ENCODE measurements around the gene PDCD10.
A peak's percentile ranks its signal among the peaks of the same experiment; 100 is the strongest.

PDCD10 gene

GRCh38 chr3:167734498-167735232, at the start of gene PDCD10:
Gene PDCD10, minus strand, starts transcription at chr3:167734892. Its CDS starts 14,735 bp downstream, at chr3:167720157.
- peak; percentile 99 for DNase-seq (ENCODE audit: low read depth)

- no peak for DNase-seq (ENCODE audit: low read depth)
These were observed 49.1 kb upstream of the PDCD10 start for GRCh38 chr3:167783781-167784180.

DNA sequence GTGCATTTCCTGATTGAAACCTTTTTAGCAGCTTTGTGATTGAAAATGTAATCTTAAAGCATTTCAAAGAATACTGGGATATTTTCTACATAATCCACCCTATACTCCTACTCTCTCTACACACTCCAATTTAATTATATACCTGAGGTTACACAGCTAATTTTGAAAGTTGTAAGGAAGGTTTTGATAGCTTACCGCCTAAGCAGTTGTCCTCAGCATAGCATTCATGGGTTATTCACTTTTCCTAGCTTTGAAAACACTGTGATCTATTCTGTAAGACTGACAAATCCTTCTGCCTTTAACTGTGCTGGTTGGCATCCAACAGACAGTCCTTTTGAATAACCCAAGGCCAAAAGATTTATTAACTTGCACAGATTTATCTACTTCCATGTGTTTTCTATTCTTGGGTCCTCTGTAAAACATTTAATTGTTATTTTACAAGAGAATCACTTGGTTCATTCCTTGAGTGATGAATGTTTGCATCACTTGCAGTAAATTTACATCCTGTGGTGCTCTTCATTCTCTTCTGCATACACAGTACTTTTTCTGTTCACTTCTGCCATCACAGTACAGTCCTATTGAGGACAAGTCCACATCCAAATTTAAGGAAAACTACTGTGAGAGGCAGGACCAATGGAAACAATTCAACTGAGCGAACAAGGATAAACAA, 45.7 kb upstream of the PDCD10 start:
- no peak for DNase-seq (ENCODE audit: low read depth)

DNA sequence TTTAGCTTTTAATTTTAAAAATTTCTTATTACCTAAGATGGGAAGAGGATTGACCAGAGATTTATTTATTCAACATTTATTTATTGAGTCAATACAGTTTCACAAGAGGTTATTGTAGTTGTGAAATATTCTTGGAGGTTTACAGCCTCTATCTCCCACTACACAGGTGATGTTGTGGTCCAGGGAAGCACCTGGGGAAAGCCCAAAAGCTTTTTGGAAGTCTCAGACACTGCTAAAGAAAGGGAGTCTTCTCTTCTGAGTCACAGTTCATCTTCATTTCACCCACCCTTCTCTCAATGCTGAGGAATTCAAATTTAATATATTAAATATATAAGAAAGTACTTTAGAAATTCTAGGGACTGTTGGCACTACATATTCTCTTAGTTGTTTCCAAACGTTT, 42.7 kb upstream of the PDCD10 start:
- no peak for DNase-seq (ENCODE audit: low read depth)

DNA sequence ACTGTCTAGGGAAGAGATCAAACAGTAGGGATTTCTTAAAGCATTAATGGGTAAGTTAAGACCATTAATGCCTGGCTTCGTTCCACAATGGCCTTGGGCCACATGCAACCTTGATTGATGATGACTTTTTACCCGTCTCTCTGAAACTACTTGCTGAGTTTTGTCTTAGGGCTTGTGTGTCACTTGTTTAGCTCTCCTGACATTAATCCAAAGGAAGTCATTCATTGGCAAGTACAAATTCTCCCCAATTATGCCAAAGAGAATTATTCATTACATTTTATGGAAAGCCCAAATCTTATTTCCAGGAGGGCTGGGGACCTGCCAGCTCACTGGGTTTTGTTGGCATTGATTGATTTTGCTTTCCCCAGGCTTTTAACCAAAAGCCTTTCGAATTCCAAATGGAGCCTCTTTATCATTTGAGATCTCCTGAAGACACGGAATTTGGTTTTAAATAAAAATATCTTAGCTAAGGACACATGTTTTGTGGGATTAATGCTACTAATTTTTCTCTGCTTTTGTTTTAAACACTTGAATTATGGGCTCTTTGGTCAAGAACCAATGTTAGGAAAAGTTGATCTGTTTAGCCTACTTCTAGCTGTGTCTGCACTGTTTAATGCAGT, 41.5 kb upstream of the PDCD10 start:
- DNase-seq (ENCODE audit: low read depth): no peak

DNA sequence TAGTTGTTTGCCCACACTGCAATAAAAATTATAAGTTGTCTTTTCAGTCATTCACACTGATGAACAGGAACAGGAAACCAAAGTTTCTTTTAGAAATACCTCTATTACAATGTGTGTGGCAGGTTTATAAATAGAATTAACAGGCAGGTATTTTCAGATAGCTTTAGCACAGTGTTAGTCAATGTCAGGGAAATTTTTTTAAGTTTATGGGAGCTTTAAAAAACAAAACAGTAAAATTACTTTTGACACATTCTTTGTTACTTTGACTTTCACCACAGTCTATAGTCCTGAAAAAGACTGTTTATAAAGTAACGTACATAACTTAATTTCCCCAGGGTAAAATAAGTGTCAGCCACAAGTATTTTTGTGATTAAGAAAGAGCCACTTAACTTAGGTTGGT, 38.9 kb upstream of the PDCD10 start:
- DNase-seq (ENCODE audit: low read depth): no peak

DNA sequence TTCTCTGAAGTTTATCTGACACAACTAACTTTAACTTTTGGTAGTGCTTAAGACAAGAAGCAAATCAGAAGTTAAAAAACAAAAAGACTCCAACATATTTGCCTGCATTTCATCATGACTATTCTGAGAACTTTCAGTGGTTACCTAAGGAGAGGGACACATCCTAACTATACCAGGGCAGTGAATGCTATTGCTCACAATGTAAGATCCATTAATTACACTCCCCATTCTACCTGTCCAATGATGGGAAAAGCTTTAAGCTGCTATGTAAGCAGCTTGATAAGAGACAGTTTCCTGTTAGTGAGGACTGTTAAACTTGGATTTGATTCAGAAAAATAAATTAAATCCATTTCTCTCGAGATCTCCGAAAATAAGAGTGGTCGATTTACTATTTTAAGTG, 38.3 kb upstream of the PDCD10 start:
- no peak for DNase-seq (ENCODE audit: low read depth)

GRCh38 chr3:167762296-167762695, 27.6 kb upstream of the PDCD10 start:
- DNase-seq (ENCODE audit: low read depth): no peak

DNA sequence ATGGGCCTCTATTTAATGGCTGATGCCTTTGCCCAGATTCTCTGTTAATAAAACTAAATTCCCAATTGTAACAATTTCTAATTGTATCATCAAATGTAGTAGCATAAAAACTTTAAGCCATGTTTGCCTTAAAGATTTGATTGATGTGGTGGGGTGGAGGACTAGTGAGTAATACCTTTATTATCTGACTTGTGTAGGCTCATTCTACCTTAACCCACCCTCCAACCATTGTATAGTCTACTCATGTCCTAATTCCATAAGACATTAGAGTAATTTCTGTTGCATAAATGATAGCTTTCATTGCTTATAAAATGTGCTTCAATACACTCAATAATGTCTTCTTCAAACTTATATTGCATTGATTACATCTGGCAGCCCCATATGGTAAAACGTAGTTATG, 26.6 kb upstream of the PDCD10 start:
- no peak for DNase-seq (ENCODE audit: low read depth)

- no peak for DNase-seq (ENCODE audit: low read depth)
These were observed 19.4 kb upstream of the PDCD10 start for GRCh38 chr3:167754049-167754448.

DNA sequence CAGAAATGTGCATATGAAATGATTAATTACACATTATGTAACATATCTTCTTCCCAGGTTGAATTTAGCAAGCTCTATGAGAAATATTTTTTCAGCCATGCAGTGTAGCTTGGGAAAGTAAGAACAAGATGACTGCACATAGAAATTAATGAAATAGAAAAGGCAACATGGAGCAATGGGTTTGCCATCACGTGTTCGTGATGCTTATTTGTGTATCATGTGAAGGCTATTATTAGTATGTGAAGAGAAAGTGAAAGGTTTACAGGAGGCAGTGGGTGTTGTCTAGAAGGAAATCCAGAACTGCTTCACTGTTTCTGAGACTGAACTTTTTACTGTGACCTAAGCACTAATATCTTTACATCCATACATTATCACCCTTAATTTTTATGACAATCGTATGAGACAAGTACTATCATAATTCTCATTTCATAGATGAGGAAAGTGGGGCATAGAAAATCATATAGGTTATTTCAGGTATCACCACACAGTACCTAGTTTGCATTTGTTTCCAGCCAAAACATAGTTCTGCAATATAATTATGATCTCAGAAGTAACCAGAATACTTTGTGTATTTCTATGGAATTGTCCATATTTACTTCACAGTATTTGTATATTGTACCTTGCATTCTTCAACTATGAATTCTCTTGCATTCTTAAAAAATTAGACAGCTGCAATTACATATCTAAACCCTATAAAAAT, 15.7 kb upstream of the PDCD10 start:
- DNase-seq (ENCODE audit: low read depth): no peak

GRCh38 chr3:167749728-167750127, 15.0 kb upstream of the PDCD10 start:
- no peak for DNase-seq (ENCODE audit: low read depth)

GRCh38 chr3:167749209-167749608, 14.5 kb upstream of the PDCD10 start:
- no peak for DNase-seq (ENCODE audit: low read depth)

- DNase-seq (ENCODE audit: low read depth): peak; percentile 48
These were observed 9.1 kb upstream of the PDCD10 start for GRCh38 chr3:167743799-167744198.

DNA sequence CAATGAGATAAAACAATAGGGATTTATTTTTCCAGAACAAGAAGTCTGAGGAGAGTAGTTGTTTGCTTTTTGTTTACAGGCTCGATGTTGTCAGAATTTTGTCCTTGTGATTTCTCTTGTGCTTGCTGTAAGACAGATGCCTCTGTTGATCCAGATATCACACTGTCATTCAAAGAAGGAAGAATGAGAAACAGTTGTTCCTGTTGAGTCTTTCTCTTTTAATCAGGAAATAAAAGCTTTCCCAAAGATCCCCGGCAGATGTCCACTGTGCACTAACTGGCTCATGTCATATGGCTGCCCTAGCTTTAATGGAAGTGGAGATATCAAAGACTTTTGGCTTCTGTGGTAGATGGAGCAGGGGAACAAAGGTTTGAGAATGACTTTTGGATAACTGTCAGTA, 7.6 kb upstream of the PDCD10 start:
- no peak for DNase-seq (ENCODE audit: low read depth)

DNA sequence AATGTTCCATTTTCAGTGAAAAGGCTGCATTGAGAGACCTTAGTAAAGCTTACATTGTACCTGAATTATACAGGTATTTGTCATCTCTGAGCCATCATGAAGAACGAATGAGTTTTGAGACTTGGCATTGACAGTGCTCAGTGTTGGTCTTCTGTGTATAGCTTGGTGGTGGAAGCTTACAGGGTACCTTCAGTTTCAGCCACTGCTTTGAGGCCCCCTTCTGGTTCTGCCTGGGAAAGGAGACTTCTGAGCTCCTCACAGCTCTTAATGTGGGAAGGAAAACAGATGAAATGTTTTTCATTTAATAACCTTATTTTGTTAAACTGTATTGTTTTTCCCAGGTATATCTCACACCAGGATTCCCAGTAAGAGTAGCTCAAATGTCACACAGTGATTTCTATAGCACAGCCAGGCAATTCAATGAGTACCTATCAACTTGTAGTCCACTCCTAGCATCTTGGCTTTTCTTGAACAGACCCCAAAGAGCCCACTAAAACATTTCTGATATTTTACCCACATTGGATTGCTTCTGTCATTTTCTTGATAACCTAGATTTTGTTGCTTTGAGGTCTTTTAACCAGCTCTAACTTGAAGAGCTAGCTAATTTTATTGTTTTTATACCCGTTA, 6.4 kb upstream of the PDCD10 start:
- peak; percentile 60 for DNase-seq (ENCODE audit: low read depth)

DNA sequence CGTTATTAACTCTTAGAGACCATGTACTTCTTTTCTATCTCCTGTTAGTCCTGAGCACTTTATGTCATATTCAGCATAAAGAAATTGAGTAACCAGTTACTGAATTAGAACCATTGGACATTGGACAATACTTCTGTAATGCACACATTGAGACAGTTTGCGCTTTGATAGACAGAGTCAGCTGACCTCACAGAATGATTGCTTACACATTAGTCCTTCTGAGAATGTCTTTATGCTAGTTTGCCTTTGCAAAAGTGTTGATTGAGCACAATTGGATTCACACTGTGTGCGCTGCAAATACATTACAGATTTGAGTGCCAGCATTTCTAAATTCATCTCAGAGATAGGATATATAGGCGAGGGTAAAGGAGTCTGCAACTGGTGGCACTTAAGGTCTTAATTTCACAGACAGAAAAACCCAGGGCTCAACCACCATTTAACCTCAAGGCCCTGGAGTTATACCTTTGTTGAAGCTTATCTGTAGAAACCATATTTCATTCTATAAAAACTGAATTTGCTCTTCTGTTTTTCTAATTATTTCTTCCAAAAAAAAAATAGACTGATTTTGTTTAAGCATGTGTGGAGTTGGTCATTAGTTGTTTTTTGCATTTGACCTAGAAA, 4.6 kb upstream of the PDCD10 start:
- DNase-seq (ENCODE audit: low read depth): no peak

DNA sequence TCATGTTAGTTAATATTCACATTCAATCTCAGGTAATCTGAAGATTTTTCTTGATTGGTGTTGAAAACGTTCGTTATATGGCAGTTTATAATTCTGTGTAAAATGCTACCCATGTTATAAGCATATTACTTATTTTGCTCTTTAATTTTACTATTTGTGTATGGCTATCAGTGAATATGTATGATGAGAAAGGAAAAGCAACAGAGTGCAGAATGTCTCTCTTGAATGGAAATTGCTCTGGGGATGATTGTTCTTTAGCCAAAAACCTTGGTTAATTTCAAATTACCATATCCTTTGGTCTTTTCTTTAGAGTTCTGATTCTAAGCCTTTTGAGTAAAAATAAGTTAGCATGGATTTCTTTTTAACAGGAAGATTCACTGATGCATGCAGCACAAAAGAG, 3.3 kb upstream of the PDCD10 start:
- DNase-seq (ENCODE audit: low read depth): no peak

GRCh38 chr3:167736997-167737396, 2.3 kb upstream of the PDCD10 start:
- DNase-seq (ENCODE audit: low read depth): no peak

DNA sequence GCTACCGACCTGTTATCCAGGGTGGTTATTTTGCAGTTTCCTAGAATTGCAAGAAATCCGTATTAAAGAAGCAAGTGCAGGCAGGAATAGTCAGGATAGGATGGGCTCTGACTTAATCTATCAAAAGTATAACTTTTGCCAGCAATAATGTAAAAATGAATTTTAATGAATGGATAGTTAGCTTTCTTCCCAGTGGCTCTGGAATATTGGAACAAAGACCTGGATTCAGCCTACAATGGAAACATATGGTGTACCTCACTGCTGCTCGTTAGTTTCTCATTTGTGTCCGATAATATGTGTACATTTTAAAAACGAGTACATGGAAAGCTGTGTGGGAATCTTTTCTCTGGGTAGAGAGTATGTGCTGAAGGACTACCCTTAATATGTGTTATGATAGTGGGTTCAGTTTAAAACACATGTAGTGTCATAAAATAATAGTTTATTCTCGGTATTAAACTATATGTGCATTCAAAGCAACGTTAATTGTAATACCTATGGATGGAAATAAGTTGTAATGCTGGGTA, 1.6 kb upstream of the PDCD10 start:
- no peak for DNase-seq (ENCODE audit: low read depth)
